Fibroblast of skin of scalp (primary cell): Measurements from ENCODE around the gene RGPD3. TPM values are rescaled to one million over a fixed set of nuclear protein-coding genes. Genes with fewer than 3 reads are reported as not detected.
"Not testable (repeated sequence)": the region's sequence is repeated elsewhere in the genome, so short reads cannot be mapped to it uniquely, and the experiment has no call there.

Experiments used
- DNase-seq: peaks from one replicate; pipeline ENCODE4 v3.0.0-alpha.2; 2013
- polyA plus RNA-seq, 2 experiments: library from polyadenylated mRNA; unstranded; fragments of 120-200 nt; gene quantifications; one replicate each; pipeline ENCODE4 v1.2.1, GENCODE V29; 2013; ENCODE audit not compliant: insufficient read length in 2 of 2

Gene RGPD3
- polyA plus RNA-seq (2013, experiment 1 of 2; ENCODE audit: insufficient read length), result 0.18 TPM
- 0.22 TPM for polyA plus RNA-seq (2013, experiment 2 of 2; ENCODE audit: insufficient read length)

GRCh38 chr2:106468107-106468506 is at the start of gene RGPD3:
RGPD3 (minus strand) TSS chr2:106468413; CDS start chr2:106468288, 125 bp downstream.
- not testable (repeated sequence) for DNase-seq

- no peak for DNase-seq
Observed at GRCh38 chr2:106517329-106517728, 49.1 kb upstream of the RGPD3 start.

DNA sequence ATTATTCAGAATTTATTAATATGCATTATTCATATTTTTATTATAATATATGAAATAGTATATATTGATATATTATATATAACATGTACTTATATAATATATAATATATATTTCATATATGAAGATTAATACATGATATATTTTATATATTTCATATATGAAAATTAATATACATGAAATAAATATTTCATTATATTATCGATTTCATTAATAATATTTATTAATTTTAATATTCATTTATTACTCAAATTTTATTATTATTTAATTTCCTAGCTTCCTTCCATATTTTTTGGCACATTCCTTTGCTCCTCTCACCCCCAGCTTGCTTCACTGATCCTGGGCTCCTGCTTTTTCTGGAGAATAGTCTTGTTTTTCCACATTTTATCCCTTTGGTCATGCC is 48.7 kb upstream of the RGPD3 start:
- no peak for DNase-seq

DNA sequence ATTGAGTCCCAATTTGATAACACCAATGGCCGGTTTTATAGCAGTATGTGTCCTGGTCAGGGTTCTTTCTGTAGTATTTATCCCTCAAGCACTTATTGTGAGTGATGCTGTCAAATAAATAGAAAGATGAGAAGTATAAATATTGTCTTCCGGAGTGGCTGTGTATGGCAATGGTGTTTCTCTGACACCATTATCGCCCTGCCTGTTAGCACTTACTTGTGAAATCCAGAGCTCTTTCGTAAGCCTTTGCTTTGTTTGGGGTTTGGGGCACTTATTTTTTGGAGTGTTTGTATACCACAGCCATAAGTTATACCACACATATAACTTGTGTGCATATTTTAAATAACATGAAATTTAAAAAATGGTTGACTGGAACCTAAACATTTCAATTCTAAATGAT is 48.2 kb upstream of the RGPD3 start:
- DNase-seq, result no peak

DNA sequence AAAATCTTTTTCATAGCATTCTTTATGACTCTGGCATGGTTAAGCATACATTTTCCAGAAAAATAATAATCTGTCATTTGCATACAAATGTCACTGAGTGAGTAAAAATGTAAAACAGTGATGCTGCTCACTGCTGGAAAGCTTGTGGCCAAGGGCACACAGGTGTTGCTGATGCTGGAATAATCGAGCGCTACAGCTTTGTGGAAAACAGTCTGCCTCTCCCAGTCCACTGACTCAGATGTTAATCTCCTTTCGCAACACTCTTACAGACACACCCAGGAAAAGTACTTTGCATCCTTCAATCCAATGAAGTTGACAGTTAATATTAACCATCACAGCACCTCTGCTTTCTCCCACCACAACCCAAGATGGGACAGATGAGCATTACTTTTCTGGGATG is 46.6 kb upstream of the RGPD3 start:
- DNase-seq, result not testable (repeated sequence)

- DNase-seq, result not testable (repeated sequence)
Observed at GRCh38 chr2:106513391-106513790, 45.2 kb upstream of the RGPD3 start.

DNA sequence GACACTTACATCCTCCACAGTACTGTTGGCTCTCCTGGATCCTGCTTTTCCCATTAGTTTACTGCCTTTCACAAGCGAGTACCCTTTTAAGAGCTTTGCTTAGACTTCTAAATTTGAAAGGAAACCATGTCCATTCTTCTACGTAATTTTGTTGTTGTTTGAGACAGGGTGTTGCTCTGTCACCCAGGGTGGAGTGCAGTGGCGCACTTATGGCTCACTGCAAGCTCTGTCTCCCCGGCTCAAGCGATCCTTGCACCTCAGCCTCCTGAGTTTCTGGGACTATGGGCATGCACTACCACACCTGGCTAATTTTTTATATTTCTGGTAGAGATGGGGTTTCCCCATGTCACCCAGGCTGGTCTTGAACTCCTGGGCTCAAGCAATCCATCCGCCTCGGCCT is 43.7 kb upstream of the RGPD3 start:
- DNase-seq, result not testable (repeated sequence)

- DNase-seq, result peak; percentile 88
Observed at GRCh38 chr2:106511476-106511901, 43.3 kb upstream of the RGPD3 start.

DNA sequence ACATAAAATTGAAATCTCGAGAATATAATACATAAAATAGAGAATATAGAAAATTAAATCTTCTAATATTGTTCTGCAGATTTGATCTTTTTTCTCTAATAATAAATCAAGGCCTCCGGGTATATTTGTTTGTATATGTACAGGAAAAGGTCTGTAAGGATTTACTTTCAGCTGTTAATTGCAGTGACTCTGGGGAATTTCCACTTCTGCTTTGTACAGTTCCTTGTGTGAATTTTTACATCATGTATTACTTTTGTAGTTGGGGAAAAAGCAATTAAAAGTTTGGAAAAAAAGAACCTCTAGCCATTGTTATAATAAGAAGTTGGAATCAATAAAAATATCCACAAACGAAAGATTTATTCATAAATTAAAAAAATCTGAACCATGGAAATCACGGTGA is 42.6 kb upstream of the RGPD3 start:
- not testable (repeated sequence) for DNase-seq

DNA sequence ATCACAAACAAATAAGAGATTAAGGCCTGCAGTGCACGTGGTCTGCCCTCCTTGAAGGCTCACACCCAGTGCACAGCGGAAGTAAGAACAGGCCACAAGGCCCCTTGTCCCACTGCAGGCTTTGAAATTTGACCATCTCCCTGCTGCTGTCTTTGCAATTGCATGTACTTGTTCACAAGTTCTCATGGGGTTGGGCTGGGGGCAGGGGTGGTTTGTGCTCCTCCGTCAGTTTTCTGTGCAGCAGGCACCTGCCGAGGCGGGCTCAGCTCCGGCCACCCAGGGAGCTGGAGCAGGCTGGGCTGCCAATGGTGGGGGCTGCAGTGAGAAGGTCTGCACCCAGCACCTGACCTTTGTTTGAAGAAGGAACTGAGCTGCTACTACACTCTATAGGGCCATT is 41.2 kb upstream of the RGPD3 start:
- DNase-seq, result not testable (repeated sequence)

DNA sequence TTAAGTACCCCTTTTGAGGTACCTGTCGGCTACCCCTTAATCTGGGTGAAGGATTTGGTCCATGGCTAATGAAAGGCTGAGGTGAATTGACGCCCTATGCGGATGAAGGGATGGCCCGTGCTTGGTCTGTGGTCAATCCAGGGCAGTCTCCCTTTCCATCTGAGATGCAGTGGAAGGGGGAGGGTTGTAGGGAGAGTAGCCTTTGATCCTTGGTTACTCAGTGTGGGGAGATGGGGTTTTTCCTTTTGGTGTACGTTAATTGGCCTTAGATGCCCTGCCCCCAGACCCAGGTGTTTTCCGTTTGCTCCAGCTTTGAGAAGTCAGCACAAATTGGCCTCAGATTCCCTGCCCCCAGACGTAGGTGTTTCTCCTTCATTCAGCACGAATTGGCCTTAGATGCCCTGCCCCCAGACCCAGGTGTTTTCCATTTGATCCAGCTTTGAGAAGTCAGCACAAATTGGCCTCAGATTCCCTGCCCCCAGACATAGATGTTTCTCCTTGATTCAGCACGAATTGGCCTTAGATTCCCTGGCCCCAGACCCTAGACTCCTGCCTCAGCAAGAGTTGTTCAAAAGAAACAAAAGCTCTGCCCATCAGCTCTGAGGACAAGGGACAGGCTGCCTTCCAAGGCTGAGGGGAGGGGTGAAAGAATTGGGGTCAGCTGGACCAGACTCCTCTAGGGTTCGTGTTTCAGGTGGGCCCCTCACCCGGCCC is 40.6 kb upstream of the RGPD3 start:
- DNase-seq, result not testable (repeated sequence)

GRCh38 chr2:106506002-106506687 is 37.9 kb upstream of the RGPD3 start:
- not testable (repeated sequence) for DNase-seq

GRCh38 chr2:106504787-106505186 is 36.6 kb upstream of the RGPD3 start:
- not testable (repeated sequence) for DNase-seq

GRCh38 chr2:106504192-106504591 is 36.0 kb upstream of the RGPD3 start:
- not testable (repeated sequence) for DNase-seq

- not testable (repeated sequence) for DNase-seq
Observed at GRCh38 chr2:106502351-106502750, 34.1 kb upstream of the RGPD3 start.

DNA sequence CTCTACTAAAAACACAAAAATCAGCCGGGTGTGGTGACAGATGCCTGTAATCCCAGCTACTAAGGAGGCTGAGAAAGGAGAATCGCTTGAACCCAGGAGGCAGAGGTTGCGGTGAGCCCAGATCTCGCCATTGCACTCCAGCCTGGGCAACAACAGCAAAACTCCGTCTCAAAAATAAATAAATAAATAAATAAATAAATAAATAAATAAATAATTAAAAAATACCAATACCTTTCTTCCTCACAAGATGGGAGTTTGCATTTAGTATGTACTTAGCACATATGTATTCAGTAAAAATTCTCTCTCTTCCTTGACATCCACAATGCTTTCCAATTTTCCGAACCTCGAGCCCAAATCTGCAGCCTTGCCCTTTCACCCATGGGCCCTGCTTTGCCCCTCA is 32.1 kb upstream of the RGPD3 start:
- not testable (repeated sequence) for DNase-seq

GRCh38 chr2:106498549-106498948 is 30.3 kb upstream of the RGPD3 start:
- not testable (repeated sequence) for DNase-seq

DNA sequence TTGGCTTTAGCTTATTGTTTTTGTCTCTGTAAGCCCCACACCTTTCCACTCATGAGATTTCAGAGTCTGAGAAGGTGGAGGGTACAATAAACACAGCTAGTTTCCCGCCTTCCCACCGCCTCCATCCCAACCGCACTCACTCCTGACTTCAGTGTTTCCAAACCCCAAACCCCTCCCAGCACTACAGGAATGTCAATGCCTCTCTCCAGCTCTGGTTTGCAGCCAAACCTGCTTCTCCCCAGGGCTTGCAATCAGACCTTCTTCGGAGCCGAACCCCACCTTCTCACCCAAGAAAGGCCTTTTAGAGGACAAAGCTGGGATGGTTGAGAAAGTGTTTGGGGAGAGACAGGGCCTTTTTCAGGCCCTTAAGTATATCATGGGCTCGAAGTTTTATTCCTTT is 24.7 kb upstream of the RGPD3 start:
- peak; percentile 5 for DNase-seq

DNA sequence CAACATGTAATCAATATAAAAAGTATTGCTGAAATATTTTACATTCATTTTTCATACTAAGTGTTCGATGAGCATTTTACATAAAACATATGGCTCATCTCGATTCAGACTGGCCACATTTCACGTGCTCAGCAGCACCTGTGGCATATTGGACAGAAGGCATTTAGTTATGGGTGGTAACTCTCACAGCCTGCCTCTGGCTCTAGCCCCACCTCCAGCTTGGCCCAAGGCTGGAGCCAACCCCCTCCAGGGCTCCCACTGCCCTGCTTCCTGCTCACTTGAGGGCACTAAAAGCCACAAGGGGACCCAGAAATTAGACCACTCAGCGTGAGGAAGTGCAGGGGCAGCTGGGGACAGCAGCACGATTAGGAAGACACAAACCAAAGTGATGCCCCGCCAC is 24.2 kb upstream of the RGPD3 start:
- not testable (repeated sequence) for DNase-seq

GRCh38 chr2:106489701-106490100 is 21.5 kb upstream of the RGPD3 start:
- not testable (repeated sequence) for DNase-seq

DNA sequence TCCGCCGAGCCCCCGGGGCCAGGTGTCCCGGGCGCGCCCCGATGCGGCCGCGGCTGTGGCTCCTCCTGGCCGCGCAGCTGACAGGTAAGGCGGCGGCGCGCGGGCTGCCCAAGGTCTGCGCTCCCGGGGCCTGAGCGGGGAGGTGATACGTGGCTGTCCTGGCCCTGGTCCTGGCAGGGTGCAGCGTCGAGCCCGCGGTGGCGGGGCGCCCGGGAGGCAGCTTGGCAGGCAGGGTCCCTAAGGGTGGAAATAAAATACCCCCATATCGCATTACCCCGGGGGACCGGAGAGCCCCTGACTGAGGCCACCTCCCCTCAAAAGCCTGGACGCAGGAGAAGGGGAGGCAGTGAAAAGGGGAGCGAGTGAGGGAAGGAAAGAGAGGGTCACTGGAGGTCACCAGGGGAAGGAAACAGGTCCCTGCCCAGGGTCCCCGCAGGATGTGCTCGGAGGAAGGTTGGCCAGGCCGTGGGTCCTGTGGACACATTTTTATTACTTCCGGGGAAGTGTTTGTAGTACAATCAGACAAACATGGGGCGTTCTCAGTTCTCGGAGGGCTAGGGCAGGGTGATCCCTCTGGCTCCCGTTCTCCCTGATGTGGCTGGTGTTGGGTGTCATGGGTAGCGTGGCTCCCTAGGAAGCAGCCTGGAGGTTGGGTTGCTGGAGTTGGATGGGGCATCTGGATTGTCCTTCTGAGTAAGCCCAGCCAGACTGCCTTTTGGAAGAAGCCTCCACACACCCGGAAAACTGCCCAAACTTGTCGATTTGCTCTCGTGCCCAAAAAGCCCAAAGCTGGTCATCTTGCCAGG is 19.4 kb upstream of the RGPD3 start:
- DNase-seq, result not testable (repeated sequence)

DNA sequence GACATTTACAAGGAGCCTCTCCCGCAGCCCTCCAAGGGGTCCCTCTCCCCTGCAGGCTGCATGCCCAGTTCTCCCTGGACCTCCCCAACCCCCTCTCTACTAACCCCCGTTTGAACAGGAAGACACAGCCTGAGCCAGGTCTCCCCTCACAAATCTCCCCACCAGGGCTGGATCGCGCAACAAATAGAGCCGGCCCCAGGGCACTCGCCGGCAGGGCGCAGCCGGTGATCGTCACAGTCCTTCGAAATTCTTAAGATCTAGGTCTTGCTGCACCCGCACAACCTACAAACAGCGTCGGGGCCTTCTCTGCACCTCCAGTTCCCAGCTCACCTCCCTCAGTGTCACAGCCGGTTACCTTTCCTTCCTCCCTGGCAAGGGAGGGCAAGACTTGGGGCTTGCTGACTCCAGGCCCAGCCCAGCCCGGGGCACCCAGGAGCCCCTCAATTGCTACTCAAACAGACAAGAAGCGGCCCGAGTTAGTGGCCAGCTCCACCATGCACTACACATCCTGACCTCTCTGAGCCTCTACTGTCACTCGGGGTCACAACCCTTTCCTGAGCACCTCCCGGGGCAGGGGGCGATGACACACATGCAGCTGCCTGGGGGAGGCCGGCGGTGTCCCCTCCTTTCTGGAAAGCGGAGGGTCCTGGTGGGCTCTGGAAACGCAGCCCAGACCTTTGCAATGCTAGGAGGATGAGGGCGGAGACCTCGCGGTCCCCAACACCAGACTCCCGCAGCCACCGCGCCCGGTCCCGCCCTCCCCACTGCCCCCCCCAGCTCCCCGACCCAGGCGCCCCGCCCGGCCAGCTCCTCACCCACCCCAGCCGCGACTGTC is 18.6 kb upstream of the RGPD3 start, which contains the start of gene CD8B2:
Gene CD8B2, plus strand, starts transcription at position 814 of the 835 bp plus-strand sequence. CDS start 63 bp downstream, outside the sequence.
- DNase-seq, result not testable (repeated sequence)
